ENCODE data around the gene RNASEH1.

Gene RNASEH1

GRCh38 chr2:3597567-3597966 is 39.4 kb upstream of the RNASEH1 start:
- peak; percentile 38 for ATAC-seq
- Mint-ChIP-seq H3K4me3 (peak overlapping the region in 1 of 2 donors; percentile 46), H3K27me3 (peaks cover 42% of the 10 kb centered on the region), H3K9me3 (no peaks in the 10 kb centered on the region), H3K4me1 (peaks cover 38% of the 10 kb centered on the region), H3K27ac (no peak overlapping the region)
- peak in 1 of 2 donors; percentile 23 for DNase-seq

- peaks cover 41% of the 10 kb centered on the region for H3K27me3 Mint-ChIP-seq
Observed at GRCh38 chr2:3596901-3597417, 38.8 kb upstream of the RNASEH1 start.

GRCh38 chr2:3595985-3596384 is 37.9 kb upstream of the RNASEH1 start:
- peak; percentile 61 to 79 for DNase-seq
- Mint-ChIP-seq H3K9me3 (no peaks in the 10 kb centered on the region), H3K4me3 (no peak overlapping the region), H3K27ac (peak overlapping the region in 1 of 2 donors; percentile 42), H3K27me3 (peaks cover 39% of the 10 kb centered on the region), H3K4me1 (peaks cover 38% of the 10 kb centered on the region)
- peak; percentile 100 for ATAC-seq

More at GRCh38 chr2:3596901-3597417, 38.8 kb upstream of the RNASEH1 start:
- H3K4me1 Mint-ChIP-seq, result peaks cover 38% of the 10 kb centered on the region
- H3K4me3 Mint-ChIP-seq, result peak overlapping the region in 1 of 2 donors; percentile 16
- peak overlapping the region in 1 of 2 donors; percentile 7 for H3K27ac Mint-ChIP-seq
- no peak for DNase-seq
- ATAC-seq, result no peak
- no peaks in the 10 kb centered on the region for H3K9me3 Mint-ChIP-seq

GRCh38 chr2:3595404-3595803 is 37.3 kb upstream of the RNASEH1 start:
- no peak for ATAC-seq
- no peak overlapping the region for H3K4me3 Mint-ChIP-seq
- no peak for DNase-seq
- H3K27me3 Mint-ChIP-seq, result peaks cover 35% of the 10 kb centered on the region
- H3K9me3 Mint-ChIP-seq, result no peaks in the 10 kb centered on the region
- H3K27ac Mint-ChIP-seq, result no peak overlapping the region
- H3K4me1 Mint-ChIP-seq, result peaks cover 38% of the 10 kb centered on the region

GRCh38 chr2:3594493-3595281 is 36.6 kb upstream of the RNASEH1 start, which contains the start of gene COLEC11:
Gene COLEC11, plus strand, starts transcription at chr2:3595112. Its CDS starts 9,229 bp downstream, at chr2:3604341.
- Mint-ChIP-seq H3K27ac (peak within 1 kb of the TSS in 1 of 2 donors; percentile 42), H3K27me3 (peaks cover 35% of the 10 kb centered on the region), H3K9me3 (no peaks in the 10 kb centered on the region), H3K4me3 (no peak within 1 kb of the TSS), H3K4me1 (peaks cover 38% of the 10 kb centered on the region)
- DNase-seq (no peak), ATAC-seq (no peak)

GRCh38 chr2:3589086-3589485 is 31.0 kb upstream of the RNASEH1 start:
- Mint-ChIP-seq H3K27ac (no peak overlapping the region), H3K4me1 (no peaks in the 10 kb centered on the region), H3K9me3 (no peaks in the 10 kb centered on the region), H3K4me3 (no peak overlapping the region), H3K27me3 (peaks cover 5% of the 10 kb centered on the region)
- ATAC-seq (no peak), DNase-seq (no peak)

- H3K27me3 Mint-ChIP-seq, result no peaks in the 10 kb centered on the region
- DNase-seq (no peak), ATAC-seq (no peak)
- no peaks in the 10 kb centered on the region for H3K4me1 Mint-ChIP-seq
- H3K4me3 Mint-ChIP-seq, result no peak overlapping the region
- H3K27ac Mint-ChIP-seq, result no peak overlapping the region
- no peaks in the 10 kb centered on the region for H3K9me3 Mint-ChIP-seq
Observed at GRCh38 chr2:3588084-3588483, 30.0 kb upstream of the RNASEH1 start.

GRCh38 chr2:3587432-3587831 is 29.3 kb upstream of the RNASEH1 start:
- H3K9me3 Mint-ChIP-seq, result no peaks in the 10 kb centered on the region
- no peak for ATAC-seq
- no peak for DNase-seq
- H3K4me1 Mint-ChIP-seq, result no peaks in the 10 kb centered on the region
- no peaks in the 10 kb centered on the region for H3K27me3 Mint-ChIP-seq
- H3K4me3 Mint-ChIP-seq, result no peak overlapping the region
- H3K27ac Mint-ChIP-seq, result no peak overlapping the region

GRCh38 chr2:3587021-3587420 is 28.9 kb upstream of the RNASEH1 start:
- H3K4me3 Mint-ChIP-seq, result no peak overlapping the region
- no peaks in the 10 kb centered on the region for H3K9me3 Mint-ChIP-seq
- no peak overlapping the region for H3K27ac Mint-ChIP-seq
- H3K27me3 Mint-ChIP-seq, result no peaks in the 10 kb centered on the region
- H3K4me1 Mint-ChIP-seq, result peaks cover 1% of the 10 kb centered on the region
- no peak for ATAC-seq
- no peak for DNase-seq

GRCh38 chr2:3586220-3586619 is 28.1 kb upstream of the RNASEH1 start:
- no peak overlapping the region for H3K4me3 Mint-ChIP-seq
- ATAC-seq (no peak), DNase-seq (no peak)
- no peaks in the 10 kb centered on the region for H3K9me3 Mint-ChIP-seq
- no peaks in the 10 kb centered on the region for H3K27me3 Mint-ChIP-seq
- H3K27ac Mint-ChIP-seq, result no peak overlapping the region
- H3K4me1 Mint-ChIP-seq, result peaks cover 9% of the 10 kb centered on the region

GRCh38 chr2:3585261-3586109 is 27.4 kb upstream of the RNASEH1 start:
- H3K4me1 Mint-ChIP-seq, result peaks cover 12% of the 10 kb centered on the region
- no peak overlapping the region for H3K27ac Mint-ChIP-seq
- H3K27me3 Mint-ChIP-seq, result no peaks in the 10 kb centered on the region
- ATAC-seq, result no peak
- H3K9me3 Mint-ChIP-seq, result no peaks in the 10 kb centered on the region
- no peak for DNase-seq
- no peak overlapping the region for H3K4me3 Mint-ChIP-seq

GRCh38 chr2:3584608-3585260 is 26.6 kb upstream of the RNASEH1 start:
- ATAC-seq, result no peak

GRCh38 chr2:3584076-3584475 is 25.9 kb upstream of the RNASEH1 start:
- DNase-seq (no peak), ATAC-seq (no peak)
- no peaks in the 10 kb centered on the region for H3K9me3 Mint-ChIP-seq
- H3K27me3 Mint-ChIP-seq, result no peaks in the 10 kb centered on the region
- peaks cover 25% of the 10 kb centered on the region for H3K4me1 Mint-ChIP-seq
- H3K4me3 Mint-ChIP-seq, result no peak overlapping the region
- H3K27ac Mint-ChIP-seq, result peak overlapping the region in 1 of 2 donors; percentile 40

More at GRCh38 chr2:3584608-3585260, 26.6 kb upstream of the RNASEH1 start:
- no peaks in the 10 kb centered on the region for H3K9me3 Mint-ChIP-seq
- H3K27ac Mint-ChIP-seq, result peak overlapping the region in 1 of 2 donors; percentile 40
- DNase-seq, result no peak
- peaks cover 18% of the 10 kb centered on the region for H3K4me1 Mint-ChIP-seq
- no peak overlapping the region for H3K4me3 Mint-ChIP-seq
- H3K27me3 Mint-ChIP-seq, result no peaks in the 10 kb centered on the region

GRCh38 chr2:3581367-3582262 is 23.5 kb upstream of the RNASEH1 start:
- DNase-seq, result no peak
- no peaks in the 10 kb centered on the region for H3K27me3 Mint-ChIP-seq
- no peak overlapping the region for H3K4me3 Mint-ChIP-seq
- no peaks in the 10 kb centered on the region for H3K9me3 Mint-ChIP-seq
- peak; percentile 28 for ATAC-seq
- H3K4me1 Mint-ChIP-seq, result peaks cover 49% of the 10 kb centered on the region
- H3K27ac Mint-ChIP-seq, result peak overlapping the region in 1 of 2 donors; percentile 33

Data from stimulated activated naive CD8-positive, alpha-beta T cell treated with anti-CD3 and anti-CD28 coated beads, Interleukin-15, amount 100 ng/mL, for 72 hours (primary cell).